ENCODE data around the gene CENPVL1.

CENPVL1 gene

GRCh38 chrX:51743179-51743957, 33.1 kb downstream of the CENPVL1 start, which contains the start of gene GSPT2:
Gene GSPT2, plus strand, starts transcription at chrX:51743442. Its CDS starts 185 bp downstream, at chrX:51743627.
- Histone ChIP-seq H3K27me3 (ENCODE audit: control insufficient read depth, insufficient read depth, low read length) (no peaks in the 10 kb centered on the region), H3K36me3 (ENCODE audit: control insufficient read depth, insufficient read depth, low read length) (peaks cover 2% of the 10 kb centered on the region), H3K9ac (ENCODE audit: low read depth, low read length) (peak within 1 kb of the TSS; percentile 81), H3K4me3 (ENCODE audit: low read depth, low read length) (peak within 1 kb of the TSS; percentile 75), H3K9me3 (ENCODE audit: control insufficient read depth, insufficient read depth, low read length) (no peaks in the 10 kb centered on the region), H3K4me1 (ENCODE audit: control insufficient read depth, insufficient read depth, low read length) (peaks cover 8% of the 10 kb centered on the region)

GRCh38 chrX:51747671-51748070, 37.4 kb downstream of the CENPVL1 start:
- Histone ChIP-seq H3K9me3 (ENCODE audit: control insufficient read depth, insufficient read depth, low read length) (no peaks in the 10 kb centered on the region), H3K4me1 (ENCODE audit: control insufficient read depth, insufficient read depth, low read length) (peaks cover 7% of the 10 kb centered on the region), H3K27me3 (ENCODE audit: control insufficient read depth, insufficient read depth, low read length) (no peaks in the 10 kb centered on the region), H3K9ac (ENCODE audit: low read depth, low read length) (no peak overlapping the region), H3K36me3 (ENCODE audit: control insufficient read depth, insufficient read depth, low read length) (peaks cover 2% of the 10 kb centered on the region), H3K4me3 (ENCODE audit: low read depth, low read length) (no peak overlapping the region)

GRCh38 chrX:51759055-51759839, 48.9 kb downstream of the CENPVL1 start:
- no peak overlapping the region for H3K4me3 ChIP-seq (ENCODE audit: low read depth, low read length)
- no peaks in the 10 kb centered on the region for H3K27me3 ChIP-seq (ENCODE audit: control insufficient read depth, insufficient read depth, low read length)

GRCh38 chrX:51760657-51761056, 50.3 kb downstream of the CENPVL1 start:
- Histone ChIP-seq H3K9me3 (ENCODE audit: control insufficient read depth, insufficient read depth, low read length) (no peaks in the 10 kb centered on the region), H3K27me3 (ENCODE audit: control insufficient read depth, insufficient read depth, low read length) (no peaks in the 10 kb centered on the region), H3K4me1 (ENCODE audit: control insufficient read depth, insufficient read depth, low read length) (no peaks in the 10 kb centered on the region), H3K36me3 (ENCODE audit: control insufficient read depth, insufficient read depth, low read length) (no peaks in the 10 kb centered on the region), H3K9ac (ENCODE audit: low read depth, low read length) (no peak overlapping the region), H3K4me3 (ENCODE audit: low read depth, low read length) (no peak overlapping the region)

More at GRCh38 chrX:51759055-51759839, 48.9 kb downstream of the CENPVL1 start:
- H3K36me3 ChIP-seq (ENCODE audit: control insufficient read depth, insufficient read depth, low read length), result no peaks in the 10 kb centered on the region
- no peaks in the 10 kb centered on the region for H3K9me3 ChIP-seq (ENCODE audit: control insufficient read depth, insufficient read depth, low read length)
- no peaks in the 10 kb centered on the region for H3K4me1 ChIP-seq (ENCODE audit: control insufficient read depth, insufficient read depth, low read length)
- no peak overlapping the region for H3K9ac ChIP-seq (ENCODE audit: low read depth, low read length)

Measured in iPS-15b (cell line).